Hematopoietic multipotent progenitor cell treated with erythropoietin and hydrocortisone succinate and interleukin-3 and kit ligand, for 4 days (in vitro differentiated cells): ENCODE data around the gene MAGEF1.

Source experiments
- DNase-seq: peaks from one replicate; pipeline ENCODE4 v3.0.0-alpha.2; 2015

MAGEF1 gene

DNA sequence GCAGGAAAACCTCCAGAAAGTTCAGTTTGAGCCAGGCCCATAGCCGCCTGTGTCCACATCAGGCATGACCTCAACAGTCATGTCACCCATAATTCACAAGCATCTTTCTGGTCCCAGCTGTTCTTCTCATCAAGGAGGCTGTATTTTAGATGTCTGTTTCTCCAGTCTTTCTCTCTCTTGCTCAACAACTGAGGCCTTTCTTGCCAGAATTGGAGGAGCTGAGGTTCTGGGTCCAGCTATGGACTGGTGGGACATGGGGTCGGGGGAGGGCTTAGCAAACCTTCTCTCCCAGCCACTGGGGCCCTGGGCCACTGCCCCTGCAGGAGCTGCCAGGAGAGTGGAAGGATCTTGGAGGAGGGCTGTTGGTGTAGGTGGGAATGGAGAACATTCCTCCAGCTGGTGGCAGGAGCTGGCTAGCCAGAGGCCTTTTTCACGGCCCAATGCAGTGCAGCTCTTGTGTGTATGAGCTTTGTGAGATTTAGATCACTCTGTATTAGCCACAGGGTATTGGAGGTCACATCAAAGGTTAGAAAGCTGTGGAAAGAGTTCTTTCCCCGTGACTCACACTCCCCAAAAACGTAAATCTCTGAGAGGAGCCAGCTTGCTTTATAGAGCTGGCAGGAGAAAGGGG, 23.5 kb downstream of the MAGEF1 start:
- DNase-seq = no peak

DNA sequence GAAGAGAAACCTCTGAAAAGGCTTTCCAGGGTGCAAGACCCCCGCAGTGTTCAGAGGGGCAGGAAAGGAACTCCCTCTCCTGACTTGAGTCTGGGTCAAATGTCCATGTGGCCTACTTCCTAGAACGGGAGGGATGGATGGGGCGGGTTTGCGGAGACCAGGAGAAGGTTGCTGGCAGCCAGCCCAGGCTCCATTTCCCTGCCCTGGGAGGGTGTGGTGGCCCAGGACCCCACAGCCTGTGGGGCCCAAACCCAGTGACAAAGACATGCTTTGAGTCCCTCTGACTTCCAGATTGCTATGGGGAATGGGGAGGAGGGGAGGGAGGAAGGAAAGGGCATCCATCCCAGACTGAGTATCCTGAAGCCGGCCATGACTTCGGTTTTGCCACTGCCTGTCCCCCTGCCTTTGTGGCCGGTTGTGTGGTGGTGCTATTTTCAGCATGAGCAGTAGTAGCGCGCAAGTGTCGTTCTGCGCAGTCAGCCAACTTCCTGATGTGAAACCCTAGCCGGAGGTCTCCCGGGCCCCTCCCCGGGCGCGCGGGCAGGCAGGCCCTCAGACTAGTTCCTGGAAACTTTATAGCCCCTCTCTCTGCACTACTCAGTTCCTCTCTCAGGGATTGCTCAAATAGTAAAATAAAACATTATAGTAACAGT, 24.4 kb downstream of the MAGEF1 start:
- peak; percentile 79 for DNase-seq

DNA sequence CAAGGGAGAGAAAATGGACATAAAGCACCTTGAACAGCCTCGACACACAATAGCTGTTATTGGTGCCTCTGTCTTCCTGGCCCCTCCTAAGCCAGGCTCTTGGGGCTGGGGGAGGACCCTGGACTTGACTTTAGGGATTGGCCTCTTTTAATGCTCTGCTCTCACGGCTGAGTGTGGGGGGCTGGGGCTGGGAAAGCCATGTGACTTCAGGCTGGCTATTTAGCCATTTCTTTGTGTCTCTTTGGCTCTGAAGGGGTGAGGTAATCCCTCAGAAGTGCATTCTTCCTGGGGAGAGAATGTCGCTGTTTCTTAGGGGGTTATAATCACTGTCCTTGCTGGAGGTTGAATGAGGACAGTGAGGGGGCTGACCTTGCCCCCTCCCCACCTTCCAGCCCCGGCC, 26.2 kb downstream of the MAGEF1 start:
- no peak for DNase-seq

GRCh38 chr3:184685055-184685454, 26.8 kb downstream of the MAGEF1 start:
- no peak for DNase-seq

GRCh38 chr3:184683900-184684560, 27.8 kb downstream of the MAGEF1 start:
- no peak for DNase-seq

DNA sequence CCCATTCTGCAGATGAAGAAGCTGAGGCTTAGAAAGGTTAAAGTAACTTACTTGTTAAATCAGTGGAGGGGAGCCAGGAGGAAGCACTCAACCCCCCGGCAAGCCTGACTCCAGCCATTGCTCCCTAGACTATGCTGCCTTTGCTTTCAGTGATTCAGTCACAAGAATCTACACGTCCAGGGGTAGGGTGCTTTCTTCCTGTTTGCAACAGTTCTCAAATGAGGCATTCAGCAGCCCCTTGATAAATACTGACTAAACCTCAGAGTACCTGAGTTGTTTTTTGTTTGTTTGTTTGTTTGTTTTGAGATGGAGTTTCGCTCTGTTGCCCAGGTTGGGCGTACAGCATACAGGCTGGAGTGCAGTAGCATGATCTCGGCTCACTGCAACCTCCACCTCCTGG, 28.6 kb downstream of the MAGEF1 start:
- DNase-seq = no peak

DNA sequence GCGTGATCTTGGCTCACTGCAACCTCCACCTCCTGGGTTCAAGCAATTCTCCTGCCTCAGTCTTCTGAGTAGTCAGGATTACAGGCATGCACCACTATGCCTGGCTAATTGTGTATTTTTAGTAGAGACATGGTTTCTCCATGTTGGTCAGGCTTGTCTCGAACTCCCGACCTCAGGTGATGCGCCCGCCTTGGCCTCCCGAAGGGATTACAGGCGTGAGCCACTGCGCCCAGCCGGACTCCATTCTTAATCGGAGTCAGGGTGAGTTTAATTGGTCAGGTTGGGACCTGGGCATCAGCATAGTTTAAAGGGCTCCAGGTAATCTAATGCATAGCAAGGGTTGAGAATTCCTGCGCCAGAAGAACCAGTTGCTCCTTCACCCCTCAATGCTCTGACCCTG, 29.2 kb downstream of the MAGEF1 start:
- DNase-seq = no peak

- no peak for DNase-seq
Observed at GRCh38 chr3:184680385-184681345, 31.2 kb downstream of the MAGEF1 start.

- peak; percentile 25 for DNase-seq
Observed at GRCh38 chr3:184679056-184679816, 32.6 kb downstream of the MAGEF1 start.

- no peak for DNase-seq
Observed at GRCh38 chr3:184678317-184679055, 33.4 kb downstream of the MAGEF1 start.

GRCh38 chr3:184677344-184678316, 34.2 kb downstream of the MAGEF1 start:
- DNase-seq = no peak

GRCh38 chr3:184676927-184677326, 34.9 kb downstream of the MAGEF1 start:
- peak; percentile 82 for DNase-seq

GRCh38 chr3:184674626-184675025, 37.2 kb downstream of the MAGEF1 start:
- DNase-seq = no peak

DNA sequence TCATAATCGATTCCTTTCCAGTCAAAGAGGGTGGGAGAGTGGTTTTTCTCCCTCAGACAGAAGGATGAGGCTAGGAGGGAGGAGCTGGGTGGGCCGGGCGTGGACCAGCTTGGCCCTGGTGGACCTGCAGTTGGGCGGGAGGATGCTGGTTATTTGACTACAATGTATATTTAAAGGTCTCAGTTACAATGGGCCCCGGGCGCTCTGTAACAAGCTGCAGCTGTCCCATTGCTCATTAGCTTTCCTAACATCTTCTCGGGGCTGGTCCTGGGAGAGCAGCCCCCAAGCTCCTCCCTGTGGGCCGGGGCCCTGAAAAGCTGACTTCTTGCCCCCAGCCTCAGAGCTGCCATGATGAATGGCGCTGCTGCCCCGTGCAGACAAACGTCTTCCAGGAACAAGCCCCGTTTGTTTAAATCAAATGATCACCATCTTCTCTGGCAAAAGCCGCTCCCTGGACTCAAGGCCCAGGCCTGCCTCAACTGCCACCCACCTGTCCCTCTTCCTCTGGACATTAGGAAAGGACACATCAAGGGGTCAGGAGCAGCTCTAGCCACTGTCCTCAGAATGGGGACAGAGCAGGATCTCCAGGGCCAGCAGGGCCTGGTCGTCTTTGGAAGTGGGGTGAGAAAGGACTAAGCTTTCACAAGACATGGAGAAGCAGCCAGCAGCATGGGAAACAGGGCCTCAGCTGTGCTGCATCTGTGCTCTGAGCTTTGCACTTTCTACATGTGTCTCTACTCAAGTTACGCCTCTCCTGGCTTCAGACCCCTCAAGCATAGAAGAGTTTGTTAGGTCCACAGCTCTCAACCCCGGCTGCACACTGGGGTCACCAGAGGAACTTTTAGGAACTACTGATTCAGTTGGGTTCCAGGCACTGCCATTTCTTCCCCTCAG, 38.6 kb downstream of the MAGEF1 start:
- DNase-seq = no peak

- DNase-seq = no peak
Observed at GRCh38 chr3:184672335-184672734, 39.5 kb downstream of the MAGEF1 start.

GRCh38 chr3:184670091-184670602, 41.7 kb downstream of the MAGEF1 start:
- no peak for DNase-seq

- DNase-seq = no peak
Observed at GRCh38 chr3:184669578-184669977, 42.3 kb downstream of the MAGEF1 start.

- no peak for DNase-seq
Observed at GRCh38 chr3:184666442-184666841, 45.4 kb downstream of the MAGEF1 start.

GRCh38 chr3:184665101-184665500, 46.8 kb downstream of the MAGEF1 start:
- no peak for DNase-seq
